ENCODE data around the gene MANF.

The MANF gene

GRCh38 chr3:51390246-51391074, 5.4 kb downstream of the MANF start:
- DNase-seq: no peak

GRCh38 chr3:51391075-51391565, 6.0 kb downstream of the MANF start, which contains the start of gene RBM15B:
Gene RBM15B, plus strand, starts transcription at chr3:51391285. Its CDS starts 115 bp downstream, at chr3:51391400.
- peak; percentile 97 for DNase-seq

GRCh38 chr3:51391566-51392354, 6.7 kb downstream of the MANF start:
- DNase-seq: peak; percentile 55

- no peak for DNase-seq
Observed at GRCh38 chr3:51392355-51393133, 7.5 kb downstream of the MANF start.

- DNase-seq: no peak
Observed at GRCh38 chr3:51393134-51393495, 8.0 kb downstream of the MANF start.

GRCh38 chr3:51393564-51393963, 8.5 kb downstream of the MANF start:
- DNase-seq: no peak

- DNase-seq: no peak
Observed at GRCh38 chr3:51394541-51394940, 9.4 kb downstream of the MANF start.

GRCh38 chr3:51395493-51396213, 10.6 kb downstream of the MANF start:
- no peak for DNase-seq

- no peak for DNase-seq
Observed at GRCh38 chr3:51396401-51396800, 11.3 kb downstream of the MANF start.

- no peak for DNase-seq
Observed at GRCh38 chr3:51397392-51397791, 12.3 kb downstream of the MANF start.

GRCh38 chr3:51398595-51399310, 13.7 kb downstream of the MANF start:
- DNase-seq: no peak

- no peak for DNase-seq
Observed at GRCh38 chr3:51400166-51400565, 15.1 kb downstream of the MANF start.

GRCh38 chr3:51401735-51402134, 16.6 kb downstream of the MANF start:
- no peak for DNase-seq

- no peak for DNase-seq
Observed at GRCh38 chr3:51403675-51404074, 18.6 kb downstream of the MANF start.

GRCh38 chr3:51408021-51408420, 22.9 kb downstream of the MANF start:
- DNase-seq: no peak

- no peak for DNase-seq
Observed at GRCh38 chr3:51408813-51409212, 23.7 kb downstream of the MANF start.

- no peak for DNase-seq
Observed at GRCh38 chr3:51422211-51422610, 37.1 kb downstream of the MANF start.

- DNase-seq: no peak
Observed at GRCh38 chr3:51426921-51427320, 41.8 kb downstream of the MANF start.

- no peak for DNase-seq
Observed at GRCh38 chr3:51429138-51429537, 44.0 kb downstream of the MANF start.

GRCh38 chr3:51434110-51434509, 49.0 kb downstream of the MANF start:
- DNase-seq: no peak

- DNase-seq: peak; percentile 34
Observed at GRCh38 chr3:51434746-51435327, 49.7 kb downstream of the MANF start.
